Measurements from ENCODE around the gene KITLG.

- TF ChIP-seq SIN3A (IDR thresholded peaks at IDR 0.05; ENCODE audit: low read depth) (no peak), SRF (IDR thresholded peaks at IDR 0.05; ENCODE audit: low read depth) (no peak), POLR2A (IDR thresholded peaks at IDR 0.05; ENCODE audit: borderline replicate concordance, extremely low read depth, insufficient read depth, insufficient read length) (no peak), CTCF (IDR thresholded peaks at IDR 0.05 in 2 of 3, conservative IDR thresholded peaks at IDR 0.05 in 1 of 3; ENCODE audit: borderline replicate concordance in 1 of 3, insufficient read depth in 1 of 3, low read depth in 2 of 3, low read length in 2 of 3) (no peak), POLR2AphosphoS5 (IDR thresholded peaks at IDR 0.05; ENCODE audit: low read depth, low read length) (no peak), CBX3 (IDR thresholded peaks at IDR 0.05; ENCODE audit: low read depth) (no peak), REST (IDR thresholded peaks at IDR 0.05; ENCODE audit: low read depth) (no peak), EZH2 (IDR thresholded peaks at IDR 0.05) (no peak), TCF7L2 (IDR thresholded peaks at IDR 0.05; ENCODE audit: borderline replicate concordance, extremely low read depth, insufficient read depth, insufficient read length) (no peak), EZH2phosphoT487 (IDR thresholded peaks at IDR 0.05; ENCODE audit: borderline replicate concordance) (no peak), RAD21 (IDR thresholded peaks at IDR 0.05; ENCODE audit: low read depth) (0 out of 2 replicates have a peak, but pooled peaks have one; percentile 3), CEBPB (IDR thresholded peaks at IDR 0.05; ENCODE audit: low read depth) (no peak), ATF3 (IDR thresholded peaks at IDR 0.05) (no peak), FOSL1 (IDR thresholded peaks at IDR 0.05; ENCODE audit: low read depth) (no peak)
Observed at GRCh38 chr12:88546853-88547252, 33.4 kb downstream of the KITLG start.

All from HCT116 (cell line).